Rectal smooth muscle tissue (tissue), 1 donor: Measurements from ENCODE around the gene AKR1E2.

Experiments used
- H3K27ac ChIP-seq: one replicate; pipeline ENCODE4 v1.7.0; 2013; ENCODE audit warnings: low read depth, low read length, inconsistent platforms
- H3K27me3 ChIP-seq: one replicate; pipeline ENCODE4 v1.7.0; 2013; ENCODE audit warnings: low read length; ENCODE audit not compliant: control insufficient read depth, insufficient read depth
- H3K36me3 ChIP-seq: one replicate; pipeline ENCODE4 v1.7.0; 2013; ENCODE audit warnings: low read length; ENCODE audit not compliant: control insufficient read depth, insufficient read depth
- H3K4me1 ChIP-seq: one replicate; pipeline ENCODE4 v1.7.0; 2013; ENCODE audit warnings: low read length; ENCODE audit not compliant: control insufficient read depth, insufficient read depth
- H3K4me3 ChIP-seq: one replicate; pipeline ENCODE4 v1.7.0; 2013; ENCODE audit warnings: low read length
- H3K9ac ChIP-seq: one replicate; pipeline ENCODE4 v1.7.0; 2013; ENCODE audit warnings: low read length

AKR1E2 gene

GRCh38 chr10:4819067-4819466 lies 6.9 kb upstream of the AKR1E2 start:
- H3K9ac ChIP-seq, result no peak overlapping the region
- no peaks in the 10 kb centered on the region for H3K36me3 ChIP-seq
- H3K27ac ChIP-seq, result no peak overlapping the region
- no peaks in the 10 kb centered on the region for H3K27me3 ChIP-seq
- no peak overlapping the region for H3K4me3 ChIP-seq
- no peaks in the 10 kb centered on the region for H3K4me1 ChIP-seq

DNA sequence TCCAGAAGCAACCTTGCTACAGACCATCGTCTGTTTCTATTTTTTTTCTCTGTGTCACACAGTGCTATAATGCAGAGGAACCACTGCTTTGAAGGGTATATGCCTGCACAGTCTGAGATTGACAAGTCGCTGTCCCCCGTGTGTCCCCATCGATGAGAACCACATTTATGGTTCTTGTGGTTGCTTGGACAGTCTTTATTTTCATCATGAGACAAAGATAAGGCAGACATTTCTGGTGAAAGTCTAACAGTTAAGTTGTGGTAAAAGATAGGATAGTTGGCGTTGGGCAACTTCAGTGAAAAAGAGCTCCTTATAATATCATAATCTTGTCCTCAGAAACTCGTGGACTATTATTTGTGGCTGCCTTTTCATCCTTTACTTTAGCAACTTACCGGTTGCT lies 6.3 kb upstream of the AKR1E2 start:
- no peaks in the 10 kb centered on the region for H3K4me1 ChIP-seq
- no peak overlapping the region for H3K4me3 ChIP-seq
- no peaks in the 10 kb centered on the region for H3K36me3 ChIP-seq
- H3K27me3 ChIP-seq, result no peaks in the 10 kb centered on the region
- no peak overlapping the region for H3K9ac ChIP-seq
- no peak overlapping the region for H3K27ac ChIP-seq

GRCh38 chr10:4820804-4821401 lies 5.1 kb upstream of the AKR1E2 start:
- Histone ChIP-seq H3K36me3 (no peaks in the 10 kb centered on the region), H3K4me3 (no peak overlapping the region), H3K9ac (no peak overlapping the region), H3K4me1 (no peaks in the 10 kb centered on the region), H3K27ac (no peak overlapping the region), H3K27me3 (no peaks in the 10 kb centered on the region)

DNA sequence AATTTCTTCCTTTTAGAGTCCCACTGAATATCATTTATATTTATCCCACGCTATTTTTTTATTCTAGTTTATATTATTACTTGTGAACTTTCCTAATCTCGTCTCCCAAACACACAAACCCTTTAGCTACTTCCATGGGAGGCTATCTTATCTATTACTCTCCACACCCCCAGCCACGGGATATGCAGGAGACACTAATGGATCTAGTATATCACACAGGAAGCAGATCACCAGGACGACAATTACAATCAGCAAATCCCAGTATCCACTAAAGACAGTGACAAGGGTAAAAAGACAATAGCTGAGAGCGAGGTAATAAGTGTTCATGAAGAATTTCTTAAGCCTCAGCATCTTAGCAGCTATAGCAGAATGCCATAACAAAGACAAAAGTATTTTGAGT lies 3.8 kb upstream of the AKR1E2 start:
- H3K27me3 ChIP-seq, result no peaks in the 10 kb centered on the region
- no peaks in the 10 kb centered on the region for H3K36me3 ChIP-seq
- no peak overlapping the region for H3K27ac ChIP-seq

GRCh38 chr10:4824791-4825310 lies 1.2 kb upstream of the AKR1E2 start:
- Histone ChIP-seq H3K27ac (no peak overlapping the region), H3K4me3 (no peak overlapping the region), H3K4me1 (no peaks in the 10 kb centered on the region)

More for the DNA sequence above, 3.8 kb upstream of the AKR1E2 start:
- no peaks in the 10 kb centered on the region for H3K4me1 ChIP-seq
- H3K9ac ChIP-seq, result no peak overlapping the region
- H3K4me3 ChIP-seq, result no peak overlapping the region

GRCh38 chr10:4825456-4825867 lies 545 bp upstream of the AKR1E2 start:
- peak overlapping the region; percentile 0 for H3K4me3 ChIP-seq
- no peaks in the 10 kb centered on the region for H3K27me3 ChIP-seq
- peak overlapping the region; percentile 88 for H3K27ac ChIP-seq
- no peak overlapping the region for H3K9ac ChIP-seq
- H3K36me3 ChIP-seq, result no peaks in the 10 kb centered on the region
- H3K4me1 ChIP-seq, result no peaks in the 10 kb centered on the region

More at GRCh38 chr10:4824791-4825310, 1.2 kb upstream of the AKR1E2 start:
- Histone ChIP-seq H3K36me3 (no peaks in the 10 kb centered on the region), H3K27me3 (no peaks in the 10 kb centered on the region), H3K9ac (no peak overlapping the region)

DNA sequence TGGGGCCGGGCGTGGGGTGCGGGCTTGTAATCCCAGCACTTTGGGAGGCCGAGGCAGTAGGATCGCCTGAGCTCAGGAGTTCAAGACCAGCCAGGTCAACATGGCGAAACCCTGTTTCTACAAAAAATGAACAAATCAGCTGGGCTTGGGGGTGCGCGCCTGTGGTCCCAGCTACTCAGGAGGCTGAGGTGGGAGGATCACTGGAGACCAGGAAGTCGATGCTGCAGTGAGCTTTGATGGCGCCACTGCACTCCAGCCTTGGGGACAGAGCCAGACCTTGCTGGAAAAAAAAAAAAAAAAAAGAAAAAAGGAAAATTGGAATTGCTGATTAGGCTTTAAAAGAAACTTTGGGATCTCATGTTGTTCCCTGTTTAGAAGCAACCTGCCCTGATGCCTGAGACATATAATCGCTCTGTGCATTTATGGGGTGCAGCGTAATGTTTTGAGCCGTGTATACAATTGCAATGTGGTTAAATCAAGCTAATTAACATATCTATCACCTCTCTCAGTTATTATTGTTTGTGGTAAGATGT lies 851 bp downstream of the AKR1E2 start:
- no peak overlapping the region for H3K9ac ChIP-seq
- no peaks in the 10 kb centered on the region for H3K36me3 ChIP-seq
- H3K4me1 ChIP-seq, result no peaks in the 10 kb centered on the region
- H3K27me3 ChIP-seq, result no peaks in the 10 kb centered on the region
- H3K4me3 ChIP-seq, result peak overlapping the region; percentile 55
- peak overlapping the region; percentile 88 for H3K27ac ChIP-seq

- Histone ChIP-seq H3K4me3 (no peak overlapping the region), H3K36me3 (no peaks in the 10 kb centered on the region), H3K27ac (no peak overlapping the region), H3K27me3 (no peaks in the 10 kb centered on the region), H3K9ac (no peak overlapping the region), H3K4me1 (no peaks in the 10 kb centered on the region)
Measured at GRCh38 chr10:4828005-4828404, 2.0 kb downstream of the AKR1E2 start.

GRCh38 chr10:4830551-4830950 lies 4.5 kb downstream of the AKR1E2 start:
- no peak overlapping the region for H3K4me3 ChIP-seq
- H3K27ac ChIP-seq, result no peak overlapping the region
- no peaks in the 10 kb centered on the region for H3K4me1 ChIP-seq
- no peaks in the 10 kb centered on the region for H3K27me3 ChIP-seq
- no peak overlapping the region for H3K9ac ChIP-seq
- no peaks in the 10 kb centered on the region for H3K36me3 ChIP-seq

DNA sequence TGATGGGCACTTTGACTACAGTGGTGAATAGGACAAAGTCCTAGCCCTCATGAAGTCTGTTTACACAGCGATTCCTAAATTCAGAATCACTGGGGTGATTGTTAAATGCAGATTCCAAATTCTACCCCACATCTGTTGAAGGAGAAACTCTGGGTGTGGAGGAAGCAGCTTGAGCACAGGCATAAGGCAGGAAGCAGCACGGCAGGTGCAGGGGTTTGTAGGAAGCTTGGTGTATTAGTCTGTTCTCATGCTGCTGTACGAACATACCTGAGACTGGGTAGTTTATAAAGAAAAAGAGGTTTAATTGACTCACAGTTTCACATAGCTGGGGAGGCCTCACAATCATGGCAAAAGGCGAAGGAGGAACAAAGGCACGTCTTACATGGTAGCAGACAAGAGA lies 5.1 kb downstream of the AKR1E2 start:
- Histone ChIP-seq H3K36me3 (no peaks in the 10 kb centered on the region), H3K4me3 (no peak overlapping the region), H3K27ac (no peak overlapping the region), H3K27me3 (no peaks in the 10 kb centered on the region), H3K4me1 (no peaks in the 10 kb centered on the region), H3K9ac (no peak overlapping the region)

GRCh38 chr10:4833286-4833685 lies 7.3 kb downstream of the AKR1E2 start:
- no peak overlapping the region for H3K4me3 ChIP-seq
- H3K36me3 ChIP-seq, result no peaks in the 10 kb centered on the region

GRCh38 chr10:4834898-4835405 lies 8.9 kb downstream of the AKR1E2 start:
- H3K36me3 ChIP-seq, result no peaks in the 10 kb centered on the region
- no peak overlapping the region for H3K9ac ChIP-seq
- H3K4me3 ChIP-seq, result no peak overlapping the region
- H3K4me1 ChIP-seq, result no peaks in the 10 kb centered on the region
- H3K27ac ChIP-seq, result no peak overlapping the region
- H3K27me3 ChIP-seq, result no peaks in the 10 kb centered on the region

More at GRCh38 chr10:4833286-4833685, 7.3 kb downstream of the AKR1E2 start:
- no peak overlapping the region for H3K9ac ChIP-seq
- no peaks in the 10 kb centered on the region for H3K27me3 ChIP-seq
- no peaks in the 10 kb centered on the region for H3K4me1 ChIP-seq
- no peak overlapping the region for H3K27ac ChIP-seq

DNA sequence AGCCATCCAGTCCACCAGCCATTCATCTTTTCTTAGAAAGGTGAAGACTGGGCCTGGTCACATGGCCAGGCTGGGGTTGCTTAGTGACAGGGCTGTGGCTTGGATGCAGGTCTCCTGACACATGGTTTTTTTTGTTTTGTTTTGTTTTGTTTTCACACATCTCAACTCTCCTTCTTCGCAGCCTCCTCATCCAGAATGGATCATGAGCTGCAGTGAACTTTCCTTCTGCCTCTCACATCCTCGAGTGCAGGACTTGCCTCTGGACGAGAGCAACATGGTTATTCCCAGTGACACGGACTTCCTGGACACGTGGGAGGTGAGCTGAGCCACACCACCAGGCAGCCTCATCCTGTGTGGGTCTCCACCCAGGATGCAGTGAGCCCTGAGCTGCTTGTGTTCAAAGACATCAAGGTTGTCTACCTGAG lies 9.5 kb downstream of the AKR1E2 start:
- H3K27me3 ChIP-seq, result no peaks in the 10 kb centered on the region
- no peak overlapping the region for H3K4me3 ChIP-seq
- H3K4me1 ChIP-seq, result no peaks in the 10 kb centered on the region
- no peak overlapping the region for H3K9ac ChIP-seq
- H3K27ac ChIP-seq, result no peak overlapping the region
- no peaks in the 10 kb centered on the region for H3K36me3 ChIP-seq
